Right lobe of liver (tissue), 4 donors: ENCODE measurements around the gene FBXW5.

Source experiments
- CTCF ChIP-seq, 4 donors: fragments of 200-600 bp in 3 of 4; fragments of 450-650 bp in 1 of 4; IDR thresholded peaks; one replicate each; pipeline versions ENCODE4 v1.5.1 to v1.8.0; 2016 to 2022; ENCODE audit warnings: antibody characterized with exemption in 4 of 4, mild to moderate bottlenecking in 2 of 4
- POLR2A ChIP-seq: fragments of 450-650 bp; IDR thresholded peaks from one replicate; pipeline ENCODE4 v1.6.1; 2017; ENCODE audit warnings: antibody characterized with exemption, mild to moderate bottlenecking
- donor health status: DM: no; HTN: no; CAD: no.
- donor health status: DM: no; HTN: no; CAD: no.
- donor health status: DM: no; HTN: yes; CAD: no.

DNA sequence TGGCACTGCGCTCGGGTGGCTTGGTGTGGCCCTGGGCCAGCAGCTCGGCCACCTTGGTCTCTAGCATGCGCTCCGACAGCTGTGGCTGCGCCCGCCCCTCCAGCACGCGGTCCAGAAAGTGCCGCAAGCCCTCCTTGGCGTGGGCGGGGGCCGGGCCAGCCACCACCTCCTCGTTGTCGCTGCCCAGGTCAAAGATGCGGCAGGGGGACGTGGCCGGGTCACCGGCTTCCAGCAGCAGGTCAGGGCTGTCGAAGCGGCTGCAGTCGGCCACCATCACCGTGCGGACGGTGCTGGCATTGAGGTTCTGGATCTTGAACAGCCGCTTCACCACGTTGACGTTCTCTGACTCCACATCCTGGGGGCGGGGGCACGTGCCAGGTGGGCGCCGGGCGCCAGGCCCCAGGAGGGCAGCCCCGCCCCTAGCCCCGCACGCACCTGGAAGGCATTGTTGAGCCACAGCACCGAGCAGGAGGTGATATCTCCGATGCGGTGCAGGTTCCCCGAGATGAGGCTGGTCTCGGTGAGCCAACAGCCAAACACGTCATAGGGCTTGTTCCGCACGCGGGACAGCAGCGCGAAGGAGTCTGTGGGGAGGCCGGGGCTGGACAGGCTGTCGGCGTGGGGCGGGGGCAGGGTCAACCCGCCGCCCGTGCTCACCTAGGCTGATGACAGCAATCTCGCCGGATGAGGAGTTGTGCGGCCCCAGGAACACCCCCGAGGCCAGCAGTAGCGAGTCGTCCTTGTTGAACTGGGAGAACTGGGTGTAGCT lies 2.2 kb downstream of the FBXW5 start:
- TF ChIP-seq POLR2A (no peak), CTCF (IDR thresholded peaks at IDR 0.05) (no peak)
